Panc1 (cell line): ENCODE measurements around the gene UBC.

ENCODE experiments used
- POLR2AphosphoS5 ChIP-seq: IDR thresholded peaks from 2 replicates; pipeline ENCODE4 v1.6.1; 2012; ENCODE audit warnings: mild to moderate bottlenecking, low read depth, low read length, moderate library complexity
- SIN3A ChIP-seq: IDR thresholded peaks from 2 replicates; pipeline ENCODE4 v1.6.1; 2012; ENCODE audit warnings: low read depth, mild to moderate bottlenecking, low read length, moderate library complexity, borderline replicate concordance; ENCODE audit not compliant: insufficient read depth
- TCF7L2 ChIP-seq: IDR thresholded peaks from 2 replicates; pipeline ENCODE4 v1.6.1; 2011; ENCODE audit warnings: mild to moderate bottlenecking, low read depth, low read length, inconsistent platforms
- TF ChIP-seq, protein P1 (sequence below): fragments of 450-650 bp; IDR thresholded peaks from 2 replicates; pipeline ENCODE4 v1.5.1; 2017; ENCODE audit warnings: mild to moderate bottlenecking
- TF ChIP-seq, protein P2 (sequence below), 2 experiments: IDR thresholded peaks; 2 replicates each; pipeline ENCODE4 v1.6.1; 2011 to 2012; ENCODE audit warnings: low read depth in 2 of 2, control low read depth in 1 of 2, low read length in 1 of 2, mild to moderate bottlenecking in 1 of 2, moderate library complexity in 1 of 2; ENCODE audit not compliant: insufficient read depth in 1 of 2

GRCh38 chr12:124961055-124961454 lies 46.6 kb upstream of the UBC start:
- TF ChIP-seq, protein P1, sequence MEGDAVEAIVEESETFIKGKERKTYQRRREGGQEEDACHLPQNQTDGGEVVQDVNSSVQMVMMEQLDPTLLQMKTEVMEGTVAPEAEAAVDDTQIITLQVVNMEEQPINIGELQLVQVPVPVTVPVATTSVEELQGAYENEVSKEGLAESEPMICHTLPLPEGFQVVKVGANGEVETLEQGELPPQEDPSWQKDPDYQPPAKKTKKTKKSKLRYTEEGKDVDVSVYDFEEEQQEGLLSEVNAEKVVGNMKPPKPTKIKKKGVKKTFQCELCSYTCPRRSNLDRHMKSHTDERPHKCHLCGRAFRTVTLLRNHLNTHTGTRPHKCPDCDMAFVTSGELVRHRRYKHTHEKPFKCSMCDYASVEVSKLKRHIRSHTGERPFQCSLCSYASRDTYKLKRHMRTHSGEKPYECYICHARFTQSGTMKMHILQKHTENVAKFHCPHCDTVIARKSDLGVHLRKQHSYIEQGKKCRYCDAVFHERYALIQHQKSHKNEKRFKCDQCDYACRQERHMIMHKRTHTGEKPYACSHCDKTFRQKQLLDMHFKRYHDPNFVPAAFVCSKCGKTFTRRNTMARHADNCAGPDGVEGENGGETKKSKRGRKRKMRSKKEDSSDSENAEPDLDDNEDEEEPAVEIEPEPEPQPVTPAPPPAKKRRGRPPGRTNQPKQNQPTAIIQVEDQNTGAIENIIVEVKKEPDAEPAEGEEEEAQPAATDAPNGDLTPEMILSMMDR, result no peak
- TF ChIP-seq POLR2AphosphoS5, result no peak
- TF ChIP-seq, protein P2, sequence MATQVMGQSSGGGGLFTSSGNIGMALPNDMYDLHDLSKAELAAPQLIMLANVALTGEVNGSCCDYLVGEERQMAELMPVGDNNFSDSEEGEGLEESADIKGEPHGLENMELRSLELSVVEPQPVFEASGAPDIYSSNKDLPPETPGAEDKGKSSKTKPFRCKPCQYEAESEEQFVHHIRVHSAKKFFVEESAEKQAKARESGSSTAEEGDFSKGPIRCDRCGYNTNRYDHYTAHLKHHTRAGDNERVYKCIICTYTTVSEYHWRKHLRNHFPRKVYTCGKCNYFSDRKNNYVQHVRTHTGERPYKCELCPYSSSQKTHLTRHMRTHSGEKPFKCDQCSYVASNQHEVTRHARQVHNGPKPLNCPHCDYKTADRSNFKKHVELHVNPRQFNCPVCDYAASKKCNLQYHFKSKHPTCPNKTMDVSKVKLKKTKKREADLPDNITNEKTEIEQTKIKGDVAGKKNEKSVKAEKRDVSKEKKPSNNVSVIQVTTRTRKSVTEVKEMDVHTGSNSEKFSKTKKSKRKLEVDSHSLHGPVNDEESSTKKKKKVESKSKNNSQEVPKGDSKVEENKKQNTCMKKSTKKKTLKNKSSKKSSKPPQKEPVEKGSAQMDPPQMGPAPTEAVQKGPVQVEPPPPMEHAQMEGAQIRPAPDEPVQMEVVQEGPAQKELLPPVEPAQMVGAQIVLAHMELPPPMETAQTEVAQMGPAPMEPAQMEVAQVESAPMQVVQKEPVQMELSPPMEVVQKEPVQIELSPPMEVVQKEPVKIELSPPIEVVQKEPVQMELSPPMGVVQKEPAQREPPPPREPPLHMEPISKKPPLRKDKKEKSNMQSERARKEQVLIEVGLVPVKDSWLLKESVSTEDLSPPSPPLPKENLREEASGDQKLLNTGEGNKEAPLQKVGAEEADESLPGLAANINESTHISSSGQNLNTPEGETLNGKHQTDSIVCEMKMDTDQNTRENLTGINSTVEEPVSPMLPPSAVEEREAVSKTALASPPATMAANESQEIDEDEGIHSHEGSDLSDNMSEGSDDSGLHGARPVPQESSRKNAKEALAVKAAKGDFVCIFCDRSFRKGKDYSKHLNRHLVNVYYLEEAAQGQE (IDR thresholded peaks at IDR 0.05; ENCODE audit: insufficient read depth in 1 of 2, low read depth in 2 of 2, low read length in 1 of 2), result no peak
- TF ChIP-seq SIN3A, result no peak
- TF ChIP-seq TCF7L2, result no peak
